CD4-positive, alpha-beta T cell treated with Interleukin-2 at 100 ng/mL for 4 hours (primary cell): ENCODE results near the gene MAP3K20.
"Not testable (repeated sequence)": the region's sequence is repeated elsewhere in the genome, so short reads cannot be mapped to it uniquely, and the experiment has no call there.

Experiments
- DNase-seq: peaks from one replicate; pipeline ENCODE4 v3.0.0-alpha.2; 2020; ENCODE audit warnings: low spot score

Gene MAP3K20

GRCh38 chr2:173280853-173281252 is 205.2 kb downstream of the MAP3K20 start:
- no peak for DNase-seq

DNA sequence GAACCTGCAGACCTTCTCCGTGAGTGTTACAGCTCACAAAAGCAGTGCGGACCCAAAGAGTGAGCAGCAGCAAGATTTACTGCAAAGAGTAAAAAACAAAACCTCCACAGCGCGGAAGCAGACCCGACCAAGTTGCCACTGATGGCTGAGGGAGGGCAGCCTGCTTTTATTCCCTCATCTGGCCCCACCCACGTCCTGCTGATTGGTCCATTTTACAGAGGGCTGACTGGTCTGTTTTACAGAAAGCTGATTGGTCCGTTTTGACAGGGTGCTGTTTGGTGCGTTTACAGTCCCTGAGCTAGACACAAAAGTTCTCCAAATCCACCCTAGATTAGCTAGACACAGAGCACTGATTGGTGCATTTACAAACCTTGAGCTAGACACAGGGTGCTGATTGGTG is 206.3 kb downstream of the MAP3K20 start:
- not testable (repeated sequence) for DNase-seq

GRCh38 chr2:173282795-173283545 is 207.3 kb downstream of the MAP3K20 start:
- no peak for DNase-seq

DNA sequence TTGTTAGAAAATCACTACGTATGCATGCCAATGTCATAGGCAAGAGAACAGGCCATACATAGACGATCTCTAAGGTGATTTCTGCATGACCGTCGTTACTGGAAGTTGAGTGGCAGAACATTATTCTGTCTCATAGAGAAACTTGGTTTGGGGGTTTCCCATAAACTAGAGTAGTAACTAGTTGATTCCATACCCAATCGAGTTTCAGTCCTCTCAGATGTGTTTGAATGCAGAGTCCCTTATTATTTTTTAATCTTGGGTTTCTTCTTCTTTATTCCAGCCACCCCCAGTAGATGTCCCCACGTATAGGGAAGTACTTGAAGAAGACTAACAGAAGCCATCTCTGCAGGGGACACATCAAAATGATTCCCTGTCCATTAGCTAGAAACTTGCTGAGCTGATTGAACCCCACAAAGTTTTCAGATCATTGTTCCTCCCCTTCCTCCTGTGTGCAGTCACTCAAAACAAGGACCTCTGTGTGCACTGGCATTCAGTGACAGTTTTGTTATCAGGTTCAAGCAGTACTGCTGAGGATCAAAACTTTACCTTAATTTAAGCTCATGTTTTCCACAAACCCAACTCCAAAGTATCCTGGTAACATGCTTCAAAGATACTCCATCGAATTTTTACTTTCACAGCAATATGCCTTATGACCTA is 210.6 kb downstream of the MAP3K20 start:
- no peak for DNase-seq

GRCh38 chr2:173287594-173287993 is 211.9 kb downstream of the MAP3K20 start:
- DNase-seq: no peak

DNA sequence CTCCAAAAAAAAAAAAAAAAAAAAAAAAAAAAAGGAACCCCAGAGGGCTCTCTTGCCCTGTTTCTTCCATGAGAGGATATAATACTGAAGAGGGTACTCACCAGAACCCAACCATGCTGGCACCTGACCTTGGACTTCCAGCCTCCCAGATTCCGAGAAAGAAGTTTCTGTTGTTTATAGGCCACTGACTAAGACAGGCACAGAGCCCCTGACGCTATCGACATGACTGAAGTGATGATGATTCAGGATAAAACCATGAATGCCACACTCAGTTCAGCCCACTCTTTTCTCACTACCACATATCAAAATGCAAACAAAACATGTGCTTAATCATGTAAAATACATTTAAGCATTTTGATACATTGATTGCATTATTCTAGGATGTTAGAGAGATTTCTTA is 212.9 kb downstream of the MAP3K20 start:
- DNase-seq: no peak

DNA sequence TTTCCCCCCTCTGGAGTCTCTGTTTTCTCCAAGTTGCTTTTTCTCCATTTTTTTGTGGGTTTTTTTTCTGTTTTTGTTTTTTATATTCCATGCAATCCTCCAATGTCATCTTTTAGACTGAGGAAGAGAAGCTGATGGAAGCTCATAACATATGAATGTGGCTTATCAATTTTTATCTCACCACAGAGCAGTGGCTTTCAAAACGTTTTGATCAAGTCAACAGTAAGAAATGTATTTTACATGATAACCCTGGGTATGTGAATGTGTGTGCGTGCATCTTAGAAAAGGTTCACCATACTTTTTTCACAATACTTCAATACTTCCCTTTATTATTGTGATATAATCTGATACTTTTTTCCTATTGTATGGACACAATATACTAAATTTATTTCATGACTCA is 214.4 kb downstream of the MAP3K20 start:
- DNase-seq: no peak

DNA sequence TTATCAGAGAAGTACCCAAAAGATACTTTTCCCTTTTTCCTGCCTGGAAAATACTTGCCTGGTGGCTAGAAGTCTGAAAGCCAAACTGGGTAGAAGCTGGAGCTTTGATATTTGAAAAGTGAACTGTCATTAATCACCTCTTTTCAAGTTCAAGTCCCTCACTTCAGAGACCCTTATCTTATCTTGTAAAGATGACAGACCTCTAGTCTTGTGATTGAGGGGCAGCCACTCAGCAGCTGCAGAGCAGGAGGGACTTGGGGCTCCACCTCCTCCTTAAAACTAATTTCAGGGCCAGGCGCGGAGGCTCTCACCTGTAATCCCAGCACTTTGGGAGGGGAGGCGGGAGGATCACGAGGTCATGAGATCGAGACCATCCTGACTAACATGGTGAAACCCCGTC is 214.9 kb downstream of the MAP3K20 start:
- DNase-seq: no peak

- DNase-seq: no peak
Observed at GRCh38 chr2:173291412-173291811, 215.8 kb downstream of the MAP3K20 start.

DNA sequence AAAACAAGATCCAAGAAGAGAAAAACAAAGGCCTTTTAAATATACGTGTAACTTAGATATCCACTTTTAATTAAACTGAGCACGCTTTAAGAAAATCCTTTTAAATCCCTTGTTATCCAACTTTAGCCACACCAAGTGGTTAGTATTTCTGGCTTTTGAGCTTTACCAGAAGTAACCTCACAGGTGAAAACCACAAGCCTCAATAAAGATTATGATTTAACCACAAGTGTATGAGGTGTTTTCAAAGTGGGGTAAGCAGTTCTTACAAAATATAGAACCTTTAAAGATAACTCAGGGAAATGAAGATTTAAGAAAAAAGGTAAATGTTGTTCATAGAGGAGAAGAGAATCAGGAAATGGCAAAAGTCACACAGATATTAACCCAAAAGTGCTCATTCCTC is 220.6 kb downstream of the MAP3K20 start:
- DNase-seq: no peak

- DNase-seq: no peak
Observed at GRCh38 chr2:173298536-173299097, 223.0 kb downstream of the MAP3K20 start.

- no peak for DNase-seq
Observed at GRCh38 chr2:173299764-173300163, 224.1 kb downstream of the MAP3K20 start.

DNA sequence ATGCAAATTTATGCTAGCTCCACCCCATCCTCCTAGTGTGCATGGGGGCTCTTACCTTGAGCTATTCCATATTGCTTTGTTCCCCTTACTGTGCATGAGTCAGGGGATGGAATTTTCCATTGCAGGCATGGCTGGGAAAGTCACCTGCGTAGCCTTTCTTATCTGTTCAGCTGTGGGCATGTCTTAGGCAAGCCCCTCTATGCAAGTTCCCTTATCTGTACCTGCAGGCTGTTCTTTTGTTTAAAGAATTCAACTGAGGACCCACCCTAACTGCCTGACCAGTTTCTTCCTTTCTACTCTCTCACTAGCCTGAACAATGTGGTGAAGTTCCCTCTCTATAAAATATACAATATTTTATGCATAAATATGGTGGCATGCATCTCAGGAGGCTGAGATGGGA is 224.8 kb downstream of the MAP3K20 start:
- DNase-seq: no peak

DNA sequence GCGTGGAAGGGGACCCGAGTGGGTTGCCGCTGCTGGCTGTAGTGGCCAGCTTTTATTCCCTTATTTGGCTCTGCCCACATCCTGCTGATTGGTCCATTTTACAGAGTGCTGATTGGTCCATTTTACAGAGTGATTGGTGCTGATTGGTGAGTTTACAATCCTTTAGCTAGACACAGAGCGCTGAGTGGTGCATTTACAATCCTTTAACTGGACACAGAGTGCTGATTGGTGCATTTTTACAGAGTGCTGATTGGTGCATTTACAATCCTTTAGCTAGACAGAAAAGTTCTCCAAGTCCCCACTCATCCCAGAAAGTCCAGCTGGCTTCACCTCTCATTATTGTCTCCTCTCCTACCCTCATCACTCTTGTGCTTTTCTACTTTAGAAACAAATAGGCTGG is 225.9 kb downstream of the MAP3K20 start:
- DNase-seq: not testable (repeated sequence)

DNA sequence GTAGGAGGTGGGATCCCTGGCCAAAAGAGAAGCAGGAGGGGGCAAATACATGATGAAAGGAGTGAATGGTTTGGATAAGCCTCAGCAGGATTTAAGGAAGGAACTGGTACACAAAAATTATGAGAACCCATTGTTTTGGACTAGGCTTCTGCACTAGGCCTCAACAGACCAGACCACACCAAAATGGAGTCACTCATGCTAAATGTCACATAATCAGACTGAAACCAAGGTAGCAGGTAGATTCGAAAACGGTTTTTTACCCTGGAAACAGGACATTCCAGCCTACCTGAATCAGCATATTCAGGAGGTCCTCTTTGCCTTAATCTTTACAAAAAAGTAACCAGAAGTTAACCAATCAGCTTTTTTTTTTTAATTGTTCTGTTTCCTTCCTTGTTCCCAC is 229.7 kb downstream of the MAP3K20 start:
- DNase-seq: no peak

DNA sequence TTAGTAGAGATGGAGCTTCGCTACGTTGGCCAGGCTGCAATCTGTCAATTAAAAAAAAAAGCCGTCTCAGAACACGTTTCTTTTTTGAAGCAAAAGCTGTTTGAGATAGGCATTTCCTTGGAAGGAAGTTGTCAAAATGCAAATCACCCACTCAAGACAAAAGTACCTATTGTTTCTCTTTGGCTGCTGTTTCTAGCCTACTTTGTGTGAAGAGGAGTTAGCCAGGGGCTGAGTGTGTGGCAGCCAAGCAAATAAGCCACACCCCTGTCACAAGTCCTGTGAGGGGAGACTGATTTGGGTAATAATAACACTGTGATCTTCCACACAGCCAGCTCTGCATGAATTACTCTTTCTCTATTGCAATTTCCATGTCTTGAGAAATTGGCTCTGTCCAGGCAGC is 231.6 kb downstream of the MAP3K20 start:
- no peak for DNase-seq

- DNase-seq: not testable (repeated sequence)
Observed at GRCh38 chr2:173309370-173309769, 233.7 kb downstream of the MAP3K20 start.

GRCh38 chr2:173311844-173312606 is 236.4 kb downstream of the MAP3K20 start:
- no peak for DNase-seq
